ENCODE data around the gene ROPN1L.

DNA sequence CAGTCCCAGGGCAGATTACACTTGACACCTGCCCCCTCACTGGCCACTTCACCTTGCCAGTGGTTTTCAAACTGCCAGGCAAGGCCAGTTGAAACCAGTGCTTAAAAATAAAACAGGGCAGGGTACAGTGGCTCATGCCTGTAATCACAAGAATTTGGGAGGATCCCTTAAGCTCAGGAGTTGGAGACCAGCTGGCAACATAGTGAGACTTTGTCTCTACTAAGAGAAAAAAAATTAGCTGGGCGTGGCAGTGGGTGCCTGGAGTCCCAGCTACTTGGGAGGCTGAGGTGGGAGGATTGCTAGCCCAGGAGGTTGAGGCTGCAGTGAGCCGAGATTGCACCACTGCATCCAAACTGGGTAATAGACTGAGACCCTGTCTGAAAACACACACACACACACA is 58.1 kb downstream of the ROPN1L start:
- TF ChIP-seq, protein P1, sequence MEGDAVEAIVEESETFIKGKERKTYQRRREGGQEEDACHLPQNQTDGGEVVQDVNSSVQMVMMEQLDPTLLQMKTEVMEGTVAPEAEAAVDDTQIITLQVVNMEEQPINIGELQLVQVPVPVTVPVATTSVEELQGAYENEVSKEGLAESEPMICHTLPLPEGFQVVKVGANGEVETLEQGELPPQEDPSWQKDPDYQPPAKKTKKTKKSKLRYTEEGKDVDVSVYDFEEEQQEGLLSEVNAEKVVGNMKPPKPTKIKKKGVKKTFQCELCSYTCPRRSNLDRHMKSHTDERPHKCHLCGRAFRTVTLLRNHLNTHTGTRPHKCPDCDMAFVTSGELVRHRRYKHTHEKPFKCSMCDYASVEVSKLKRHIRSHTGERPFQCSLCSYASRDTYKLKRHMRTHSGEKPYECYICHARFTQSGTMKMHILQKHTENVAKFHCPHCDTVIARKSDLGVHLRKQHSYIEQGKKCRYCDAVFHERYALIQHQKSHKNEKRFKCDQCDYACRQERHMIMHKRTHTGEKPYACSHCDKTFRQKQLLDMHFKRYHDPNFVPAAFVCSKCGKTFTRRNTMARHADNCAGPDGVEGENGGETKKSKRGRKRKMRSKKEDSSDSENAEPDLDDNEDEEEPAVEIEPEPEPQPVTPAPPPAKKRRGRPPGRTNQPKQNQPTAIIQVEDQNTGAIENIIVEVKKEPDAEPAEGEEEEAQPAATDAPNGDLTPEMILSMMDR (conservative IDR thresholded peaks at IDR 0.05 in 1 of 2, IDR thresholded peaks at IDR 0.05 in 1 of 2; ENCODE audit: extremely low read depth in 1 of 2, insufficient read depth in 1 of 2, low read depth in 1 of 2, low read length in 2 of 2) = no peak
- no peak for TF ChIP-seq EZH2 (IDR thresholded peaks at IDR 0.05; ENCODE audit: borderline replicate concordance, low read length)
